Measurements from ENCODE around the gene MVP. TPM values are rescaled to one million over a fixed set of nuclear protein-coding genes. Genes with fewer than 3 reads are reported as not detected.

Gene MVP
- total RNA-seq, 4 donors from 2014 or later = 101 to 156 (median 123) TPM

DNA sequence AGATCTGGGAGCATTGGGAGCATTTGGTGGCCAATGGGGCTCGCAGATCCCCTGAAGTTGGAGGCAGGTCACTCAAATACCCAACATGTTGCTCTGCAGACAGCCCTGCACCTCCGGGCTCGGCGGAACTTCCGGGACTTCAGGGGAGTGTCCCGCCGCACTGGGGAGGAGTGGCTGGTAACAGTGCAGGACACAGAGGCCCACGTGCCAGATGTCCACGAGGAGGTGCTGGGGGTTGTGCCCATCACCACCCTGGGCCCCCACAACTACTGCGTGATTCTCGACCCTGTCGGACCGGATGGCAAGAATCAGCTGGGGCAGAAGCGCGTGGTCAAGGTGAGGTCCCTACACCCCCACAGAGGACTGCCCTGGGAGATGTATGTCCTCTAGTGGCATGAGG, 16.4 kb downstream of the MVP start:
- Histone ChIP-seq H3K4me1 (peaks cover 0 to 5% (median 0%) of the 10 kb centered on the region in 4 donors), H3K36me3 (peaks cover 75 to 98% (median 92%) of the 10 kb centered on the region in 4 donors), H3K27ac (replicated peaks in 1 of 4) (no peak overlapping the region), H3K4me3 (no peak overlapping the region), H3K27me3 (no peaks in the 10 kb centered on the region), H3K9me3 (no peaks in the 10 kb centered on the region)
- 86% methylated on average over 12 of the region's 15 CpGs for WGBS
- TF ChIP-seq POLR2A (IDR thresholded peaks at IDR 0.05; ENCODE audit: low read depth) = no peak
- no peak for TF ChIP-seq EP300 (IDR thresholded peaks at IDR 0.05)
- no peak for TF ChIP-seq POLR2AphosphoS5 (IDR thresholded peaks at IDR 0.05)
- TF ChIP-seq, protein P1, sequence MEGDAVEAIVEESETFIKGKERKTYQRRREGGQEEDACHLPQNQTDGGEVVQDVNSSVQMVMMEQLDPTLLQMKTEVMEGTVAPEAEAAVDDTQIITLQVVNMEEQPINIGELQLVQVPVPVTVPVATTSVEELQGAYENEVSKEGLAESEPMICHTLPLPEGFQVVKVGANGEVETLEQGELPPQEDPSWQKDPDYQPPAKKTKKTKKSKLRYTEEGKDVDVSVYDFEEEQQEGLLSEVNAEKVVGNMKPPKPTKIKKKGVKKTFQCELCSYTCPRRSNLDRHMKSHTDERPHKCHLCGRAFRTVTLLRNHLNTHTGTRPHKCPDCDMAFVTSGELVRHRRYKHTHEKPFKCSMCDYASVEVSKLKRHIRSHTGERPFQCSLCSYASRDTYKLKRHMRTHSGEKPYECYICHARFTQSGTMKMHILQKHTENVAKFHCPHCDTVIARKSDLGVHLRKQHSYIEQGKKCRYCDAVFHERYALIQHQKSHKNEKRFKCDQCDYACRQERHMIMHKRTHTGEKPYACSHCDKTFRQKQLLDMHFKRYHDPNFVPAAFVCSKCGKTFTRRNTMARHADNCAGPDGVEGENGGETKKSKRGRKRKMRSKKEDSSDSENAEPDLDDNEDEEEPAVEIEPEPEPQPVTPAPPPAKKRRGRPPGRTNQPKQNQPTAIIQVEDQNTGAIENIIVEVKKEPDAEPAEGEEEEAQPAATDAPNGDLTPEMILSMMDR (IDR thresholded peaks at IDR 0.05) = no peak
- intact Hi-C loops (cut with DNase I) = no loop called here
- no peak for DNase-seq (ENCODE audit: extremely low spot score)

DNA sequence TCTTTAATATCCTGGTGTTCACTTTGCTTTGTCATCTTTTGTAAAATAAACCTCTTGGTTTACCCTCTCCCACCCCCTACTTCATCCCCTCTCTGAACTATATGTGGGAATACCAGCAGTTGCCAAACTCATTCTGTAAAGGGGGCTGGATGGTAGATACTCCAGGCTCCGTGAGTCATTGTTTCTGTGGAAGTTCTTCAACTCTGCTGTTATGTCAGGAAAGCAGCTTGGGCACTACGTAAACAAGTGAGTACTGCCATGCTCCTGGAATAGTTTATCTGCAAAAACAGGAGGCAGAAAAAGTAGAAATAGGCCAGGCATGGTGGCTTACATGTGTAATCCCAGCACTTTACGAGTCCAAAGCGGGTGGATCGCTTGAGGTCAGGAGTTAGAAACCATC, 17.6 kb downstream of the MVP start:
- no peak for DNase-seq (ENCODE audit: extremely low spot score)
- Histone ChIP-seq H3K27ac (replicated peaks in 1 of 4) (no peak overlapping the region), H3K36me3 (peaks cover 70 to 98% (median 92%) of the 10 kb centered on the region in 4 donors), H3K27me3 (no peaks in the 10 kb centered on the region), H3K4me3 (no peak overlapping the region), H3K4me1 (peaks cover 0 to 5% (median 0%) of the 10 kb centered on the region in 4 donors), H3K9me3 (no peaks in the 10 kb centered on the region)
- intact Hi-C loops (cut with DNase I) = no loop called here
- WGBS = 88% methylated on average over 5 of the region's 5 CpGs
- TF ChIP-seq POLR2A (IDR thresholded peaks at IDR 0.05; ENCODE audit: low read depth) = no peak
- TF ChIP-seq, protein P1 (IDR thresholded peaks at IDR 0.05) = no peak
- no peak for TF ChIP-seq POLR2AphosphoS5 (IDR thresholded peaks at IDR 0.05)
- TF ChIP-seq EP300 (IDR thresholded peaks at IDR 0.05) = no peak

DNA sequence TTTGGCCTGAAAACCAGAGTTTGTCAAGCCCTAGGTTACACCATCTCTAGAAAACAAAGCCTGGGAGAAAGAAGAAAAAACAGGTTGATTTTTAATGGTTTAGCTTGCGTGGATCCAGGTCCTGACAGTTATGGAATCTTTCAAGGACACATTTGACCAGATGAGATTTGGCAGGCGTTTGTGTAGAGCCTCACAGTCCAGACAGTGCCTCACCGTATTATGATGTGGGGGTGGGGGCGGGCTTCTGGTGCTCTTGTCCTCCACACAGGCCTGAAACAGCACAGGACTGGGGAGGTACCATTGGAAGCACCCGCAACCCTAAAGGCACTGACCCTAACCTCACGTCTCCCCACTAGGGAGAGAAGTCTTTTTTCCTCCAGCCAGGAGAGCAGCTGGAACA, 19.6 kb downstream of the MVP start:
- intact Hi-C loops (cut with DNase I) = no loop called here
- H3K4me1 ChIP-seq = peaks cover 0 to 9% (median 3%) of the 10 kb centered on the region in 4 donors
- no peaks in the 10 kb centered on the region for H3K27me3 ChIP-seq
- H3K9me3 ChIP-seq = no peaks in the 10 kb centered on the region
- no peak for DNase-seq (ENCODE audit: extremely low spot score)
- WGBS = 55% methylated on average over 3 of the region's 6 CpGs
- peaks cover 62 to 97% (median 89%) of the 10 kb centered on the region in 4 donors for H3K36me3 ChIP-seq
- H3K4me3 ChIP-seq = no peak overlapping the region
- TF ChIP-seq, protein P1 (IDR thresholded peaks at IDR 0.05) = no peak
- TF ChIP-seq POLR2AphosphoS5 (IDR thresholded peaks at IDR 0.05) (no peak), EP300 (IDR thresholded peaks at IDR 0.05) (no peak), POLR2A (IDR thresholded peaks at IDR 0.05; ENCODE audit: low read depth) (no peak)
- H3K27ac ChIP-seq (replicated peaks in 1 of 4) = no peak overlapping the region

DNA sequence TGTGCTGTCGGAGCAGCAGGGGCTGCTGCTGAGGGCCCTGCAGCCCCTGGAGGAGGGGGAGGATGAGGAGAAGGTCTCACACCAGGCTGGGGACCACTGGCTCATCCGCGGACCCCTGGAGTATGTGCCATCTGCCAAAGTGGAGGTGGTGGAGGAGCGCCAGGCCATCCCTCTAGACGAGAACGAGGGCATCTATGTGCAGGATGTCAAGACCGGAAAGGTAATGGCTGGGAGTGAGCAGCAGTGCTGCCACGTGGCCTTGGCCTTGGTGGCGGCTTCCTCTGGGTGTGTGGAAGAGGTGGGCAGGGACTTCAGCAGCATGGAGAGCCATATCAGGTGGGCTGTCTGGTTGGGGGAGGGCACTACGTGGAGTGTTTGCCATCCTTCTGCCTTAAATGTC, 20.0 kb downstream of the MVP start:
- peaks cover 63 to 97% (median 89%) of the 10 kb centered on the region in 4 donors for H3K36me3 ChIP-seq
- 86% methylated on average over 10 of the region's 10 CpGs for WGBS

More for the DNA sequence above, 20.0 kb downstream of the MVP start:
- DNase-seq (ENCODE audit: extremely low spot score) = no peak
- intact Hi-C loops (cut with DNase I) = no loop called here
- TF ChIP-seq, protein P1 (IDR thresholded peaks at IDR 0.05) = no peak
- TF ChIP-seq POLR2AphosphoS5 (IDR thresholded peaks at IDR 0.05) (no peak), POLR2A (IDR thresholded peaks at IDR 0.05; ENCODE audit: low read depth) (no peak), EP300 (IDR thresholded peaks at IDR 0.05) (no peak)
- Histone ChIP-seq H3K4me1 (peaks cover 0 to 11% (median 5%) of the 10 kb centered on the region in 4 donors), H3K27me3 (no peaks in the 10 kb centered on the region), H3K27ac (replicated peaks in 1 of 4) (no peak overlapping the region), H3K4me3 (no peak overlapping the region), H3K9me3 (no peaks in the 10 kb centered on the region)
